Hepatocyte (in vitro differentiated cells): ENCODE measurements around the gene MFN2.

ENCODE experiments used
- CTCF ChIP-seq: fragments of 200-600 bp; sonication (generic); IDR thresholded peaks from 2 replicates; pipeline ENCODE4 v1.5.1; 2016; ENCODE audit warnings: antibody characterized with exemption, mild to moderate bottlenecking; ENCODE audit not compliant: poor library complexity
- EZH2 ChIP-seq: fragments of 200-600 bp; sonication (generic); IDR thresholded peaks from 2 replicates; pipeline ENCODE4 v1.6.1; 2016; ENCODE audit warnings: antibody characterized with exemption, mild to moderate bottlenecking, borderline replicate concordance

GRCh38 chr1:12032161-12032621 is 51.9 kb downstream of the MFN2 start:
- TF ChIP-seq EZH2 (no peak), CTCF (no peak)
